Measurements from ENCODE around the gene FTMT.
"Not testable (repeated sequence)": the region's sequence is repeated elsewhere in the genome, so short reads cannot be mapped to it uniquely, and the experiment has no call there.

Gene FTMT

DNA sequence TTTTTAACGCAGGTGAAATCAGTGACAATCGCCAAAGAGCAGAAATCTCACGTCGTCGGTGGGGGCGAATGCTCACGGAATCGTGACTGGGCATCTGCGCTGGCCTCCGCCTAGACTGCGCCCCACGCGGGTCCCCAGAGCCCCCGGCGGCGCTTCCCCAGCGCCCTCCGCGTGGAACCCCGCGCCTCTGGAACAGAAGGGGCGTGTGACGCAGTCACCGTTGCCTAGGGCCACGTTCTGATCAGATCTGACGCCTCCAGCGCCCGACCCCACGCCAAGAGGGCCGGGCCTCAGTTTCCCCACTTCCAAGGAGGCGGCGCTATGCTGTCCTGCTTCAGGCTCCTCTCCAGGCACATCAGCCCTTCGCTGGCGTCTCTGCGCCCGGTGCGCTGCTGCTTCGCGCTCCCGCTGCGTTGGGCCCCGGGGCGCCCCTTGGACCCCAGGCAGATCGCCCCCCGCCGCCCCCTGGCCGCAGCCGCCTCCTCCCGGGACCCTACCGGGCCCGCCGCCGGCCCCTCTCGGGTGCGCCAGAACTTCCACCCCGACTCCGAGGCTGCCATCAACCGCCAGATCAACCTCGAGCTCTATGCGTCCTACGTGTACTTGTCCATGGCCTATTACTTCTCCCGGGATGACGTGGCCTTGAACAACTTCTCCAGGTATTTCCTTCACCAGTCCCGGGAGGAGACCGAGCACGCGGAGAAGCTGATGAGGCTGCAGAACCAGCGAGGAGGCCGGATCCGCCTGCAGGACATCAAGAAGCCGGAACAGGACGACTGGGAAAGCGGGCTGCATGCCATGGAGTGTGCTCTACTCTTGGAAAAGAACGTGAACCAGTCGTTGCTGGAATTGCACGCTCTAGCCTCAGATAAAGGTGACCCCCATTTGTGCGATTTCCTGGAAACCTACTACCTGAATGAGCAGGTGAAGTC lies at the start of gene FTMT:
Gene FTMT, plus strand, starts transcription at position 240 of the 932 bp plus-strand sequence. Its CDS starts 82 bp downstream, at position 322.
- no peak for DNase-seq

DNA sequence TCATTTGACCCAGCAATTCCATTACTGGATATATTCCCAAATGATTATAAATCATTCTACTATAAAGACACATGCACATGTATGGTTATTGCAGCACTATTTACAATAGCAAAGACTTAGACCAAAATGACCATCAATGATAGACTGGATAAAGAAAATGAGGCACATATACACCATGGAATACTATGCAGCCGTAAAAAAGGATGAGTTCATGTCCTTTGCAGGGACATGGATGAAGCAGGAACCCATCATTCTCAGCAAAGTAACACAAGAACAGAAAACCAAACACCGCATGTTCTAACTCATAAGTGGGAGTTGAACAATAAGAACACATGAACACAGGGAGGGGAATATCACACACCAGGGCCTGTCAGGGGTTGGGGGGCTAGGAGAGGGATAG lies 46.4 kb upstream of the FTMT start:
- not testable (repeated sequence) for DNase-seq

DNA sequence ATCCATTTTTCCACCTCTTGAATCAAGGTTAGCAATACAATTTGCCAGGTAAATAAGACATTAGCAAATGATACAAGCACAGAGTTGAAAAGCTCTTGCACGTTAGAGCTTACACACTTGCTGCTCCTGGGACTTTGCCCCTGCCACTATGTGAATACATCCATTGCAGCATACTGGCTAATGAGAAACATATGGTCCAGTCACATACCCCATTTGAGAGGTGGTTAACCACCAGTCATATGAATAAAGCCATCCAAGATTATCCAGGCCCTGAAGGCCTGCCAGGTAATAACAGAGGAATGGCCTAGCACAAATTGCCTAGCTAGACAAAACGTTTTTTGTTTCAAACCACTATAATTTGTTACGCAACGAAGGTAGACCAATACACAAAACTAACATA lies 45.8 kb upstream of the FTMT start:
- no peak for DNase-seq

DNA sequence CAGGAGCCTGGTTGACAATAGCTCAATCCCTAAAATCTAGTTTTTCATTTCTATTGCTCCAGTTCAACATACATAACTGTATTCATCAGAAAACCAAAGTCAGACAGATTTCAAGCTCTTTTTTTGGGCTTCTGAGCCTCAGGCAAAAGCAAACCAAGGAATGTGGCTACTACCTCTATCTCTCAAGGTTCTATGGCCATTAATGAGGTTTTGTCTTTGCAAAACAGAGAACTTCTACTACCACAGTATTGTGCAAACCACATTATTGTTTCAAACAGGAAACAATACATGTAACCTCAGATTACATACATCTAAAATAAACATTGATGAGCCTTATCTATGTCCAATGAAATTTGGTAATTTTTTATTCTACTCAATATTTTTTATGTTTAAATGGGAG lies 35.5 kb upstream of the FTMT start:
- no peak for DNase-seq

DNA sequence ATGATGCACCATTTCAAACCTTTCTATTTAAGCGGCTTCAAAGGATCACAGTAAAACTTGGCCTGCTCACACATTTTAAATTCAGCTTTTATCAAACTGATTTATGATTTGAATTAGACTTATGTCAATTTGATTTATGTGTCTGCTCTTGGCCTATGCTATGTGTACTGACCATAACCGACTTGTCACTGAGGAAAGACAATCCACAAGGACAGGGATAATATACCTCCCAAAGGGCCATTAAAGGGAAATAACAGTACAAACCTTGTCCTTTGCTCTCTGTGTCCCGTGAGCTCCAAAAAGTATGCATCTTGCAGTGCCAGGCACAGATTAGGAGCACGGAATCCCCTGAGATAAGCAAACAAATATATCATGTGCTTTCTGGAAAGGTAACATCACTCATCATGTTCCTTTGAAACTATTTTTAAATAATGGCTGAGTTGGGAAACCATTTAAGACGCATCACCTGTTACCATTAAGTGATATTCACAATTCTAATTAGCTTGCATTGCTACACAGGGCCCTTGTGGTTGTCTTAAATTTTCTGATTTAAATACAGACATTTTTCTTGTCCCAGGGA lies 31.9 kb upstream of the FTMT start:
- no peak for DNase-seq

- no peak for DNase-seq
Measured at GRCh38 chr5:121833617-121834016, 18.1 kb upstream of the FTMT start.

- no peak for DNase-seq
Measured at GRCh38 chr5:121834021-121834420, 17.7 kb upstream of the FTMT start.

GRCh38 chr5:121841892-121842291 lies 9.8 kb upstream of the FTMT start:
- DNase-seq = no peak

GRCh38 chr5:121850272-121850671 lies 1.4 kb upstream of the FTMT start:
- DNase-seq = no peak

GRCh38 chr5:121853850-121854249 lies 2.2 kb downstream of the FTMT start:
- DNase-seq = no peak

GRCh38 chr5:121862801-121863200 lies 11.1 kb downstream of the FTMT start:
- no peak for DNase-seq

- no peak for DNase-seq
Measured at GRCh38 chr5:121863753-121864285, 12.1 kb downstream of the FTMT start.

GRCh38 chr5:121867403-121867802 lies 15.7 kb downstream of the FTMT start:
- DNase-seq = no peak

DNA sequence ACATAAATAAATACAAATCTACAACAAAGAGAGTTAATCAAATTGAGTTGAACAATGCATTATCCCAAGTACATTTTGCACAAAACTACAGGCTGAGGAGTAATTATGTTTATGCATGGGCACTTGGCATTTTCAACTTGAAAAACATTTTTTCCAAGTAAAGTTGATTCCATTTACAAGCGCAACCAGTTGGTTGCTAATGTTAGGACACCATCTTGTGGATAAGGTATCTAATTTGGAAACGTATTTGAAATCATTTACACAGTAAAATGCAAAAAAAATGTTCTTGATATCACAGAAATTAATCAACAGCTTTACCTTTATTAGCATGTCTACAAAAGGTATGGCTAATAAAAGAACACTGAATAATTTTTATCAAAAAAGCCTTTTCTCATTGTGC lies 18.8 kb downstream of the FTMT start:
- no peak for DNase-seq

DNA sequence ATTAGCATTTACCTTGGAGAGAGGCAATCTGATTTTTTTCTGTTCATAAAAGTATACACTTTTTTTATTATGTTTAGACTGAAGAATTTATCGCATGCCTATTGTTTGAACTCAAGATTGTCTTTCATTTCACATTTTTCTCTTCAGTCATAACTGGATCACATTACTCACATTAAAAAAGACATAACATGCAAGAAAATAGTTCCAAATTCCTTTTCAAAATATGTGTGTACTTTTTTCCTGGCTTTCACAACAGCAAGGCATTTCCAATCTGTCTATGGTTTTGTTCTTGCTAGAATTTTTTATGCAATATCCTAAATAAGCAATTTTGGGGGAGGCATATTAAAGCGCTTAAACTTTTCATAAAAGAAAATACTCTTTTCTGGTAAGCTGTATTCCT lies 21.2 kb downstream of the FTMT start:
- DNase-seq = no peak

DNA sequence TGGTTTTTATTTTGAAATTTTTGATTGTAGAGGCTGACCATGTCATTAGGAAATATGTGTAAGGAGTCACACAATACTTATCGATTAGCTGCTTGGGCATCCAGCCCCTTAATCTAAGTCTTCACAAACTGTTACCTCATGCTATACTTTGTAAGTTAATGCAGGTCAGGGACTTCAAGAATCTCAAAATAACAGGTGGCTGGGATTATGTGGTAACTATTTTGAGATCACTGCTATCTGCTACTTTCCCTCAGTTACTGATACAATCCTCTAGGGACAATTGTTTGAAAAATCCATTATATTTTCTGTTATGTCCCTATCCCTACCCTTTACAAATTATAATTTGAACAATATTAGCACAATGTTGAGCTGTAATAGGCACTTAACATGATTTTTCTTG lies 21.7 kb downstream of the FTMT start:
- no peak for DNase-seq

GRCh38 chr5:121885630-121886029 lies 33.9 kb downstream of the FTMT start:
- DNase-seq = no peak

DNA sequence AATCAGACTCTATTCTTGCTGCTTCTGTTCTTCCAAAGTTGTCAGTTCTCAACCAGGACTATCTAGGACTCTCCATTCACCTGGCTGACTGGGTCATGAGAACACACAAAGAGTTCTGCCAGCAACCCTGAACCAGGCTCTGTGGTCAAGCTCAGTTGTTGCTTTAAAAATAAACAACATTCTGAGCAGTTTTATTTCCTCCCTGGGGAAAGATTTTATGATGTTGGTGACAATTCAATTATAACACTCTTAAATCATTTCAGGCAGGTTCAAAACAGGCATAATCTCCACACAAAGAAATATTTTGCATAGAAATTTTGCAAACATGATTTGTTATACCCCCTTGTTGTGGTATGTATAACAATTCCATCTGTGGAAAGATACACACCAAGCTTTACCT lies 36.0 kb downstream of the FTMT start:
- DNase-seq = no peak

- DNase-seq = no peak
Measured at GRCh38 chr5:121890297-121890858, 38.7 kb downstream of the FTMT start.

DNA sequence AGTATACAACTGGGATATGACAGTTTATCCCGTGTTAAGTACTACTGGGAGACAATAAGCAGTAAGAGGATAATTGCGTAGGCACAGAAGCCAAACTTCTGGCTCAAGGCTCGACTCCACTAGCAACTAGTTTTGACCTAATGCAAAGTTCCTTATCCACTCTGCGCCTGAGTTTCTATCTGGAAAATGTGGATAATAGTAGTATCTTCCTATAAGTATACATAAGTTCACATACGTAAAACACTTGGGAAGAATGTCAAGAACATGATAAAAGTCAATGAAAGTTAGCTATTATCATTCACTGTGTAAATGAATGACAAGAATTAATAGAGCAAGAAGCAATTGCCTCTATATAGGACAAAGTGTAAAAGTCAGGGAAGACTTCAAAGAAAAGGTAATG lies 45.7 kb downstream of the FTMT start:
- DNase-seq = no peak

DNA sequence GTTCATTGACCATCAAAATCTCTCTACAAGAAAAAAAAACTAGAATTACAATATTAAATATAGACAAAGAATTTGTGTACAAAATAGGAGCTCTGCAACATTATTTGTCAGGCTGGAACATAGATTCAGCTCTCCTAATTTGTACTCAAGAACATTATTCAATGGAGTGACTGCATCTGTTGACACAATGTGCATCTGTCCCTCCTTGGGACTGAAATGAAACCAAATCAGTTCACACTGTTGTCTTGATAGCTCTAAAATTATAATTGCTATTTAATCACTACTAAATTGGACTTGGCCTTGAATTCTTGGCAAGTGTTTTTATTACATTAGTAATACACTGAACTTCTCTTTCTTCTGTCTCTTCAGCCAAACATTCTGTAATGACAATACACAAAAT lies 47.7 kb downstream of the FTMT start:
- DNase-seq = no peak
